Body of pancreas (tissue), 4 donors: ENCODE data around the gene SLC35D3.

Experiments used
- CTCF ChIP-seq, 7 experiments: fragments of 450-650 bp in 4 of 7; fragments of 200-600 bp in 3 of 7; sonication (generic) in 3 of 7; IDR thresholded peaks; one replicate each; pipeline ENCODE4 v1.5.1; 2016 to 2019; ENCODE audit warnings: antibody characterized with exemption in 7 of 7
- POLR2A ChIP-seq, 3 donors: fragments of 450-650 bp; IDR thresholded peaks; one replicate each; pipeline ENCODE4 v1.6.1; 2016; ENCODE audit warnings: antibody characterized with exemption in 3 of 3, mild to moderate bottlenecking in 2 of 3

GRCh38 chr6:136971609-136972008 lies 49.5 kb downstream of the SLC35D3 start:
- TF ChIP-seq CTCF (IDR thresholded peaks at IDR 0.05): no peak
- no peak for TF ChIP-seq POLR2A (IDR thresholded peaks at IDR 0.05)
